GM18873 (cell line): ENCODE measurements around the gene CTNNA1.

Experiments
- ATAC-seq: cut with Tn5 transposase; IDR thresholded peaks from one replicate; pipeline ENCODE4 v1.9.1; 2021; ENCODE audit warnings: mild to moderate bottlenecking, moderate library complexity, moderate number of reproducible peaks; ENCODE audit not compliant: unreplicated experiment, low FRiP score

CTNNA1 gene

GRCh38 chr5:138978581-138978980 is 225.4 kb downstream of the CTNNA1 start:
- ATAC-seq = no peak

DNA sequence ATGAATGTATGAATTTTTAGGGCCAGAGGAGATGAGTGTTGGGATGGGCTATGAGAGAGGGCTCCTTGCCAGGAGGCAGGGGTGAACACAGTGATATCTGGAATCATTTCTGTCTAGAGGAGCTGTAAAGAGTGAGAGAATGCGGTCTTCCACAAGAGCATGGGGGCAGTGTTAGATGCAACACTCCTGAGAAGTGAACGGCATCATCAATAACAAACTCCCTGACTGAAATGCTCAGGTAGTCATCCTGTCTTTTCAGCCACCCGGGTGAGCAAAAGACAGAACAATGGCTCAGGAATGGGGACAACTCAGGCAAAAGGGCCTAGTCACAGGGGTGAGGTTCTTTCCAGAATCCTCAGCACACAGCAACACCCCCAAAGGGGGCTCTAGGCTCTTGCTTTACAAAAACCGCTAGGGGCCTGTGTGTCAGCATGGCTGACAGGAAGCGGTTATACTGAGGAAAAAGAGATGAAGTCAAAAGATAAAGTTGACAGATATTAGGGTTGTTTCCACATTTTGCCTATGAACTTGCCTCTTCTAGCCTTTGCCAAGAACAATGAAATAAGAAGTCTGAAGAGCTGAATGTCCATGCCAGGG is 226.6 kb downstream of the CTNNA1 start:
- ATAC-seq = no peak

- ATAC-seq = no peak
Measured at GRCh38 chr5:138980441-138980840, 227.2 kb downstream of the CTNNA1 start.

DNA sequence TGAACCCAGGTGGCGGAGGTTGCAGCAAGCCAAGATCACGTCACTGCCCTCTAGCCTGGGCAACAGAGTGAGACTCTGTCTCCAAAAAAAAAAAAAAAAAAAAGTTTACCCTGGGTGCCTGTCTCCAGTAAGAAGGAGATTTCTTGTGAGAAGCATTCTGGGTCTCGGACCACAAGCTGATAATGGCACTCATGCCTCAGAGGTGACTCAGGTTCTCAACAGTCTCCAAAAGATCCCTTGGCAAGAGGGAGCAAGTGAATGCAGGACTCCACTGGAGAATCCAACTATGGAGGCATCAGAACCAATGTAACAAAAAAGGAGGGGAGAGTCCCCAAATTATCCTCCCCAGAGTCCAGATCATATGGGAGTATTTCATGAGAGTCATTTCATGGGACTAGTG is 227.9 kb downstream of the CTNNA1 start:
- no peak for ATAC-seq

DNA sequence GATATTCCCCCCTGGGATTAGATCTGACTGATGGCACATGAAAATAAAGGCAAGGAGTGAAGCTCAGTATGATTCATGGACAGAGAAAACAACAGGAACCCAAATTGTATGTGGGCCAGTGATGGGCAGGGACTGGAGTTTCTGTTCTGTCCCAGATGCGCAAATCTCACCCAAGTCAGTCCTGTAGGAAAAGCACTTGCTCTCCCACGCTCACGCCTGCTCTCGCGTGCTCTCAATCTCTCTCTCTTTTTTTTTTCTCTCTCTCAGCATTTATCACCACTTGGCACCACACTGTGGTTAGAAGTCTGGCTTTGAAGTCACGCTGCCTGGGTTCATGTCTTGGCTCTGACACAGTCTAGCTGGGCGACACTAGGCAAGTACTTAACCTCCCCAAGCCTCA is 228.4 kb downstream of the CTNNA1 start:
- ATAC-seq = no peak

DNA sequence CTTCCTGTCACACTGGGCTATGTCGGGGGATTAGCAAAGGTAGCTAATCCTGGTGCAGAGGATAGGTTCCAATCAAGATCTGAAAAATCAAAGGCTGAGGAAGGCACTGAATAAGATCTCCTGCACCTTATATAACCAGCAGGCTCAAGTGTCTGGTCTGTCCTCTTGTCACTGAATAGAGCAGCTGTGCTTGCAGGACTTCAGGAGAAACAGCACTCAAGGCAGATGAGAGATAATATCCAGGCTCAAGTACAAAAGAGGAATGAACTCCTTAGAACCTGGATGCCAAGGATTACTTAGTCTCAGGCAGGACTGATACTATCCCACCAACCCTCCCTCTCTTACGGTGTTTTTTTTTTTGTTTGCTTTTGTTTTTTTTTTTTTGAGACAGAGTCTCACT is 230.8 kb downstream of the CTNNA1 start:
- ATAC-seq = no peak
